GM21528 (cell line): ENCODE measurements around the gene EEFSEC.

ENCODE experiments used
- ATAC-seq: cut with Tn5 transposase; IDR thresholded peaks from one replicate; pipeline ENCODE4 v1.9.1; 2021; ENCODE audit warnings: mild to moderate bottlenecking, moderate library complexity; ENCODE audit not compliant: unreplicated experiment, low FRiP score

EEFSEC gene

GRCh38 chr3:128180913-128181312, 27.6 kb downstream of the EEFSEC start:
- ATAC-seq = no peak

GRCh38 chr3:128182656-128183055, 29.4 kb downstream of the EEFSEC start:
- no peak for ATAC-seq

- no peak for ATAC-seq
These were observed 32.6 kb downstream of the EEFSEC start for GRCh38 chr3:128185630-128186447.

DNA sequence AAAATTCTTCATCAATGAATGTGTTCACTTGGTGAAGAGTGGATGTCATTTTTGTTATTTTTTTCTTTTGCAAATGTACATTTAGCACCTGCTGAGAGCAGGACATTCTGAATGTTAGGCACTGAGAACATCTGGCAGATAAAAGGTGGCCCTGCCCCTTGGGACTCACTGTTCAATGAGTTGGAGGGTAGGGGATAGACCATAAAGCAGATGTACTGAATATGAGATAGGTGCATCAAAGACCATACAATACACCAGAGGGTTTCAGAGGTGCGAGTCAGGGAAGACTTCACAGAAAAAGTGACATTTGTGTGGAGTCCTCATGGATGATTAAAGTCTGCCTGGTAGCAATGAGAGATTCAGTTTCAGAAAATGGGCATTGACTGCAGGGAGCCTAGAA, 34.2 kb downstream of the EEFSEC start:
- ATAC-seq = no peak

DNA sequence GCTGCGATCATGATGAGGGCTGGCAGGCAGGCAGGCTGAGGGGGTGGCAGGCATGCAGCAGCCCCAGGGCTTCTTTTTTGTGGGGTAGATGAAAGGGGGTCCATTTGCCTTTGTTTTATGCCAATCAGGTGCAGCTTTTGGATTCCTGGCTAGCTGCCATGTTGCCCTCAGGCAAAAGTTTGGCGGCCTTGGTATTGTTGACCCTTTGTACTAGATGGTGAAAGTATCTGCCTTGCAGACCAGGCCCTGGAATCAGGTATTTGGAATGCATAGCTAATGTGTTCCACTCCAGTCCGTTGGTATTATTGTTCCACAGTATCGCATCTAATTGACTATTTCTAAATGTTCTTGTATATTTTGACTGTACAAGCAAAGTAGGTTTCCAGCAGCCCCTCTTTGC, 35.0 kb downstream of the EEFSEC start:
- no peak for ATAC-seq

- no peak for ATAC-seq
These were observed 35.7 kb downstream of the EEFSEC start for GRCh38 chr3:128188956-128189355.

- ATAC-seq = no peak
These were observed 37.2 kb downstream of the EEFSEC start for GRCh38 chr3:128190501-128190900.

- ATAC-seq = no peak
These were observed 38.9 kb downstream of the EEFSEC start for GRCh38 chr3:128192131-128192530.

GRCh38 chr3:128193168-128193567, 39.9 kb downstream of the EEFSEC start:
- no peak for ATAC-seq

DNA sequence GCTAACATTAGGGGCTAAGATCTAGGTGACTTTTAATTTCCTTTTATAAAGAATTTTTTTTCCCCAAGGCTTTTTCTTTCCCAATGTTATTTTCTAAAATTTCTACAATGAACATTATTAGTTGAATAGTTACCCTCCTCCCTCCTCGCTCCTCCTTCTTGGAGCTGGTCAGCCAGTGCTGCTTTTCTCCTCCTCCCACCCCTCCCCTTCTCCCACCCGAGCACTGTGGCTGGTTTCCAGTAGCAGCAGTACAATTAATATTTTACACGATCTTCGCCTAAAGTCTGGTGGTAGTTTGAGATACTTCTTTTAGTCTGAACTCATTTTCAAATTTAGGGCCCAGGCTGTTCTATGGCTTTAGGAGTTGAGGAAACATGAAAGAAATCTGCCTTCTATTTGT, 41.6 kb downstream of the EEFSEC start:
- no peak for ATAC-seq

GRCh38 chr3:128195369-128195768, 42.1 kb downstream of the EEFSEC start:
- no peak for ATAC-seq

DNA sequence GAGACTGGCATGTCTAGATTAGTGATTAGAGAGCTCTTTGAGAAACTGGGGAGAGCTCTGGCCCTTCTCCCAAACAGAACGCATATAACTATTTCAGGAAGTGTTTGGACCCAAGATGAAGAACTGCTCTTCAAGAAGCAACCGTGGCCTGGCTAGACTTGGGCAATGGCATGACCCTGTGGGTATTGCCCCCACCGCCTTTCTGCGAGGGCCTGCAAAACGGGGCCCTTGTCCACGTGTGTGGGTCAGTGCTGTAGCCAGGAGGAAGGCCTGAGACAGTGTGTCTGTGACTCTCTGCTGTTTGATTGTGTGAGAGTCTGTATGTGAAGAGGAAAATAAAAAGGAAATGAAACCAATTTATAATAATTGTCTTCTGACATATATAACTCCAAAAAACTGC, 42.5 kb downstream of the EEFSEC start:
- ATAC-seq = no peak

GRCh38 chr3:128196647-128197046, 43.4 kb downstream of the EEFSEC start:
- no peak for ATAC-seq

GRCh38 chr3:128197855-128198254, 44.6 kb downstream of the EEFSEC start:
- ATAC-seq = no peak

DNA sequence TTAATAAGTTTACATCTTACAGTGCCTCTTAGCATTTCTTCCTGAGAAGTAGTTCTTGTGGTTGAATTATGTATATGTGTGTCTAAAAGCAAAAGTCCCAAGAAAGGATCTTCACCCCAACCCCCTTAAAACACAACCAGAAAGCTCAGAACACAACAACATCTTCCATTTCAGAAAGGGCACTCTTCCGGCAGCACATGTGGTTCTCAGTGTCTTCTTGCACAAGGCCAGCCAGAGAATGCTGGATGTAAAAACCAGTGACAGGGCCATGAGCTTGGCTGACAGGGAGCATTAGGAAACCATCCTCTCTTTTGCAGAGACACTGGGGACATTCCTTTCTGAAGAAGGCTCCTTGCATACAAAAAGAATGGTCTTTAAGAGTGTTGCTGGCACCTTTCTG, 45.0 kb downstream of the EEFSEC start:
- ATAC-seq = no peak

GRCh38 chr3:128199110-128199509, 45.8 kb downstream of the EEFSEC start:
- no peak for ATAC-seq

- no peak for ATAC-seq
These were observed 48.0 kb downstream of the EEFSEC start for GRCh38 chr3:128201158-128201755.

- no peak for ATAC-seq
These were observed 49.9 kb downstream of the EEFSEC start for GRCh38 chr3:128203169-128203568.

- ATAC-seq = no peak
These were observed 52.4 kb downstream of the EEFSEC start for GRCh38 chr3:128205558-128206145.

DNA sequence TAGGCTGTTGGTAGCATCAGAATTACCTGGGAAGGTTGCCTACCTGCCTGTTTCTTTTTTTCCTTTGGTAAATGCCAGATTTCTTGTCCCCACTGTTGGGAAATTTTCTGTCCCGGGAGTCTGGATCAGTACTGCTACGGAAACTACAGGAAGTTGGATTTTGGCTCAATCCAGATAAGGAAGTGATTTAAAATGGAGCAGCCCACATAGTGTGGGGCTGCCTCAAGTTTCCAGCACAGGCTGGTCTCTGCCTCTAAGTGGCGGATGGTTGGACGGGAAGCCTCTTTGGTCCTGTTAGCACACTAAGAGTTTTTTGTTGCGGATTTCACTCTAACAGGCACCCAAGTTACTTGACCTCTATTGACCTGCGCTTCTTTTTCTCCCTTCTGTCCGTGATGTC, 54.7 kb downstream of the EEFSEC start:
- no peak for ATAC-seq

DNA sequence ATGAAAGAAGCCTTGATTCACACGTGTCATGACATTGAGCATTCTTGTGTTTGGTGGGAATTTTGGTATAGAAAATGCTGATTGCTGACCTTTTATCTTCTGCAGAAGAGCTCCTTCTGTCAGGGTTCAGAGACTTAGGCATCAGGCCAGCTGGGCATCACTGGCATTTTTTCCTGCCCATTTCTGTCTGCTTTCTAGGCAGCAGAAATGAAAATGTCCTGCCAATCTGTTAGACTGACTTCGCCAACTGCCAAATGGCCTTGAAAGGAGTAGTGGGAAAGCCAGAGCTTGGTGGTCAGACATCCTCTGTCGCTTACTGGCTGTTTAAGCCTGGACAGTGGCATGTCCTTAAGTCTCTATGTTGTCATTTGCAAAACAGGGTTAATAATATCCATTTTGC, 57.4 kb downstream of the EEFSEC start:
- no peak for ATAC-seq

GRCh38 chr3:128214056-128214455, 60.8 kb downstream of the EEFSEC start:
- ATAC-seq = no peak
